SKM-1 treated with dmso at 0.1 percent for 144 hours (cell line): ENCODE measurements around the gene HS3ST1.
"Not testable (repeated sequence)": the region's sequence is repeated elsewhere in the genome, so short reads cannot be mapped to it uniquely, and the experiment has no call there.

Source experiments
- DNase-seq: peaks from one replicate; lab custom pipeline; 2025; ENCODE audit not compliant: unreplicated experiment; lab: John Stamatoyannopoulos, UW

Gene HS3ST1

DNA sequence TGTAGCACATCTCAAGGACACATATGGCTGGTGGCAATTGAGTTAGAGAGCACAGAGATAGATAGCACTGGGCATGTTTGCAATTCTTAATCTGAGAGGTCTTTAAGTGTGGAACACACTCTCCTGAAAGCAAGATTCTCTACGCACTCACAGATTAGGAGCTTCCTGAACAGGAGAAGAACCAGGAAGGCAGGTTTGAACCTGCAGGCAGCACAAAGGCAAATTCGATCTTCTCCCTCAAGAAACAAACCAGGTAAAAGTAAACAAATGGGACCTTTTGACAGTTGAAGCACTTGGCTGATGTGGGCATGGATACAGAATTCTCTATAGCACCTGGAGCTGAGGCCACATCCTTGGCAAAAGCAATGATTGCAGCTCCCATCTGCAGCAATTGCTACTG is 24.3 kb downstream of the HS3ST1 start:
- no peak for DNase-seq

- DNase-seq, result no peak
These were observed 26.5 kb downstream of the HS3ST1 start for GRCh38 chr4:11402192-11402591.

DNA sequence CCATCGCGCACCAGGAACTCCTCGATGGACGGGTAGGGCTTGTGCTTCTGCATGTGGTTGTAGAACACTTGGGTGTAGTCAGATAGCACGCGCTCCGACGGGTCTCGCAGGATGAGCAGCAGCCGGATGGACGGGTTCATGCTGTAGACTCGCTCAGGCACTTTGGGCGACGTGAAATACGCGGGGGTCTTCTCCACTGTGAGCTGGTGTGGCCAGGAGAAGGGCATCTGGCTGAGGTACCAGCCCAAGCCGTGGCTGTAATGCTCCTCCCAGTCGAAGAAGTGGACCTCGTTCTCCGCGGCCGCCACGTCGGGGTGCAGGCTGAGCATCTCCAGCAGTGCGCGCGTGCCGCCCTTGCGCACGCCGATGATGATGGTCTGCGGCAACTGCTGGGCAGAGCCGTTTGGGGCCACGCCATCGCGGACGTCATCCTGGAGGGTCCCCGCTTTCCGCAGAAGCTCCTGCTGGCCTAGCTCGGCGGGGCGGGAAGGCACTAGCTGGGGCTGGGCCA is 29.2 kb downstream of the HS3ST1 start:
- DNase-seq, result no peak

DNA sequence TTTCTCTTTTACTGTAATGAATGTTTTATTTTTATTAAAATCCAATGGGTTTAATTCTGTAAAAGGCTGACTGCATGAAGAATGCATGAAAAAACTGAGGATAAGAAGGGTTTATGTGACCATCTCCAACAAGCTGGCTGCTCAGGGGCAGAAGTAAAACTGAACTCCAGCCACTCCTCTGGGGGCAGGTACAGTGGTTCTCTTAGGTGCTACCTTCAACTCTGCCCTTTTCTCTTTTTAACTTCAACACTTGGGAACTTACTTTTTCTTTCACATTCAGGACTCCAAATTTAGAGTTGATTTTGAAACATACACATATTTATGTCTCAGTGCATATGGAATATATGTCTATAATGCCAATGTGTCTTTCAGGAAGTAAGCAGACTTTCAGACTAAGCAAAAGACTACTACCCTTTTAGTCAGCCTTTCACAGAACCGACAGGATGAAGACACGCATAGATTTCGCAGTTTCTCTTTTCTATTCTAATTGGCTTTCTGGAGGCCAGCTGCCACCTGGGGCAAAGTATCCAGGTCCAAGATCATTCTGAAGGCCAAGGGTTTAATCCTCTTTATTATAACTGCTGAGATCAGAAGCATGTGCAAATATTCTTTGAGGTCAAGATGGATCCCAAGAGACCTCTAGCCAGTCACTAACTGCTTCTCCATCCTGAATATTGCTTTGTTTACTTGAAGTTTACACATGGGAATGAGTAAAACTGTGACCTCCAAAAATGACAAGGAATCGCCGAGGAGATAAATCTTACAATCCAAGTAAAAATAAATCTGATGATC is 30.7 kb downstream of the HS3ST1 start:
- DNase-seq, result no peak

DNA sequence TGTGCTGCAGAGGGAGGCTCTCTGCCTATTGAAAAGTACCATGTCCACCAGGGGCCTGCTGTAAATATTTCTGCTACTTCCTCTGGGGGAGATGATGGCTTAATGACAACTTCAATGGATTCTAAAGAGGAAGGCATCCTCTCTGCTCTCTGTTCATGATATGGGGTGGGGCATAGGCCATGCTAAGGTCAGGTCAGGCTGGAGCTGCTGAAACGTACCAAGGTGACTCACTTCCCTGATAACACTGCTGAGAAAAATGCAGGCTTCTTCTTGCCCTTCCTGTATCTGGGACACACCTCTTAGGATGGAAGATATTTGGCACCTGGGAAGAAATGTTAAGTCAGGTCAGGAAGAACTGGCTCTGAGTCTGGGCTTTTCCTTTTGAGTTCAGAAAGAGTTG is 31.5 kb downstream of the HS3ST1 start:
- no peak for DNase-seq

- no peak for DNase-seq
These were observed 35.1 kb downstream of the HS3ST1 start for GRCh38 chr4:11393551-11393950.

GRCh38 chr4:11384072-11384471 is 44.6 kb downstream of the HS3ST1 start:
- not testable (repeated sequence) for DNase-seq

- DNase-seq, result no peak
These were observed 52.1 kb downstream of the HS3ST1 start for GRCh38 chr4:11376571-11376970.

- DNase-seq, result no peak
These were observed 52.5 kb downstream of the HS3ST1 start for GRCh38 chr4:11376146-11376545.

DNA sequence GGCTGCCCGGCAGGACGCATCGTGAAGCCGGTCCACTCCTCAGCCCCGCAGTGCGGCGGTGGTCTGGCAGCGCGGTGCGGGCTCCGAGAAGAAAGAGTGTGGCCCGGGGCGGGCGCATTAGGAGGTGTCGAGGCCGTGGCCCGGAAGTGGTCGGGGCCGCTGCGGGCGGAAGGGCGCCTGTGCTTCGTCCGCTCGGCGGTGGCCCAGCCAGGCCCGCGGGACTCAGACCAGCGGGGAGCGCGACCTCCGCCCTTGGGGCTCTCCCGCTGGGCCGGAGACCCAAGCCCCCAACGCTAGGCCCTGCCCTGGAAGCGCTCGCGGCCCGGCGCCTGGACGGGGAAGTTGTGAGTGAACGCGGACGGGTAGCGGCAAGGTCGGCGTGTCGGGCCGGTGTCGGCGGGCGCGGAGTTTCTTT is 60.0 kb downstream of the HS3ST1 start:
- no peak for DNase-seq

GRCh38 chr4:11367371-11367770 is 61.3 kb downstream of the HS3ST1 start:
- no peak for DNase-seq

DNA sequence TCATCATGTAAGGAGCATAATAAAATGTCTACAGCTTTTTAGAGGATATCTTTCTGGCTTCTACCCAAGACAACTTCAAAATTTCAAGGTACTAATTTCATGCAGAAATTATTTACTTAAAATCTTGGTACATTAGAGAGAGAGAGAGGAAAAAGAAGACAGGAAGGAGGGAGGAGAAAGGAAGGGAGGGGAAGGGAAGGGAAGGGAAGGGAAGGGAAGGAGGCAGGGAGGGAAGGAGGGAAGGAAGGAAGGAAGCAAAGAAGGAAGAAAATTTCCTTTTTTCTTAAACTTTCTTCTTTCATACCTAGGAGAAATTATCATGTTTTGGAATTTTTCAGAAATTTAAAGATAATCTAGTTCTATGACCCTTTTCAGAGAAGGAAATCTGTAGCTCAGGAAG is 61.8 kb downstream of the HS3ST1 start:
- no peak for DNase-seq

DNA sequence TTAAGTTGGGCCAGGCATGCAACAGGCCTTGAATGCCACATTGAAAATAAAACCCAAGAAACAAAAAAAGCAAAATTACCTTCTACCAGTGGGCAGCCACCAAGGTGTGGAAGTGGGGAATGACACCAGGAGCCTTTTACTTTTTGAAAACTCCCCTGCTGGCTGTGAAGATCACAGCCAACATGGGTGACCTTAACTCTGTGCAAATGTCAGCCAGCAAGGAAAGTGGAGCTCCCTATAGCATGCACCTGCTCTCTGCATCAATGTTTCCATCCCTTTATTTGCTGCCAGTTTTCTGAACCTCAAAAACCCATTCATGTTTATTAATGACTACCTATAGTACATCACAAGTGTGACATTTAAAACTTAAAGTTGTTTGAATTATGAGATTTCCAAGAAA is 63.7 kb downstream of the HS3ST1 start:
- no peak for DNase-seq

DNA sequence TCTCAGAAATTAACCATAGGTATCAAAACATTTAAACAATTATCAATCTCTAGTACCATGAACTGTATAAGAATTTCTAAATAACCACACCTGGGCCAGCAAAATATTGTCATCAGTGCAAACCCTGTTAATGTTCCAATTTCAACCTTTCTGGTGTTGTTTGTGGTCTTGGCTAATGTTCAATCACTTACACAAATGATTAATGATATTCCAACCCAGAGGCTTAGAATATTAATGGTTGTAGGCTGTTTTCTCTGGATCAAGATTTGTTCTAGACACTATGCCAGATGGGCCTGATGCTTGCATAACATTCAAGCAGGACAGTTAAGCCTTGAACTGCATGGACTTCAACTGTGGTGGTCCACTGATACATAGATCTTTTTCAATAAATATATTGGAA is 69.1 kb downstream of the HS3ST1 start:
- no peak for DNase-seq

- DNase-seq, result no peak
These were observed 73.5 kb downstream of the HS3ST1 start for GRCh38 chr4:11355226-11355625.

DNA sequence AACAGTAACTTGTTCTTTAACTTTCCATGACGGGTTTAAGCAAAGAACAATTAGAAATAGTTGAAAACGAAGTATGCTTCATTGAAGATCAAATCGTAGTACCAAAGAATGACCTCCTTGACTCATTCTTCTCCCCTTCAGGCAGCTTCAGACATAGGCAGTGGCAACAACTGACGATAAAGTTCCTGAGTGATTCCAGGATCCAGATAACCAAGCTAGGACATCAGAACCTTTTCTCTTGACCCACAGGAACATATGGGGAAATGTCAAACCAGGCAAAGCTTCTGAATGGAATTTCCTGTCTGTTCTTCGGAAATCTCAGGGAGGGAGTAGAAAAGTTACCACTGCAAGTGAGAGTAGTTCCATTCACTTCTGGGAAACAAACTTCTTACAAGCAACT is 74.2 kb downstream of the HS3ST1 start:
- DNase-seq, result no peak

- DNase-seq, result no peak
These were observed 80.1 kb downstream of the HS3ST1 start for GRCh38 chr4:11348449-11349088.

- DNase-seq, result no peak
These were observed 83.8 kb downstream of the HS3ST1 start for GRCh38 chr4:11344916-11345315.

- no peak for DNase-seq
These were observed 85.2 kb downstream of the HS3ST1 start for GRCh38 chr4:11343536-11343935.
